Measurements from ENCODE around the gene PCDHGA12. TPM values are rescaled to one million over a fixed set of nuclear protein-coding genes. Genes with fewer than 3 reads are reported as not detected.

PCDHGA12 gene
- total RNA-seq, result 1 to 10 TPM in 1 of 3 donors, under 1 TPM in 2; 0.35 to 1.1 (median 0.75) TPM
- total RNA-seq (2013), result 0.81 TPM

DNA sequence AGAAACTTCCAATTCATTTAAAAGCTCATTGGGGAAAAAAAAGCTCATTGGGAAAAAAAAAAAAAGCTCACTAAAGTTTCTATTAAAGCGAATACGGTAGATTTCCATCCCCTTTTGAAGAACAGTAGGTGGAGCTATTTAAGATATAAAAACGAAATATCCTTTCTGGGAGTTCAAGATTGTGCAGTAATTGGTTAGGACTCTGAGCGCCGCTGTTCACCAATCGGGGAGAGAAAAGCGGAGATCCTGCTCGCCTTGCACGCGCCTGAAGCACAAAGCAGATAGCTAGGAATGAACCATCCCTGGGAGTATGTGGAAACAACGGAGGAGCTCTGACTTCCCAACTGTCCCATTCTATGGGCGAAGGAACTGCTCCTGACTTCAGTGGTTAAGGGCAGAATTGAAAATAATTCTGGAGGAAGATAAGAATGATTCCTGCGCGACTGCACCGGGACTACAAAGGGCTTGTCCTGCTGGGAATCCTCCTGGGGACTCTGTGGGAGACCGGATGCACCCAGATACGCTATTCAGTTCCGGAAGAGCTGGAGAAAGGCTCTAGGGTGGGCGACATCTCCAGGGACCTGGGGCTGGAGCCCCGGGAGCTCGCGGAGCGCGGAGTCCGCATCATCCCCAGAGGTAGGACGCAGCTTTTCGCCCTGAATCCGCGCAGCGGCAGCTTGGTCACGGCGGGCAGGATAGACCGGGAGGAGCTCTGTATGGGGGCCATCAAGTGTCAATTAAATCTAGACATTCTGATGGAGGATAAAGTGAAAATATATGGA is at the start of gene PCDHGA12:
Gene PCDHGA12, plus strand, starts transcription at position 176 of the 782 bp plus-strand sequence. Its CDS starts 253 bp downstream, at position 429.
- ATAC-seq, result peak; percentile 54 to 64 (median 60)
- Histone ChIP-seq H3K9me3 (ENCODE audit: control insufficient read depth, insufficient read depth, low read length) (peaks cover 24% of the 10 kb centered on the region), H3K27ac (ENCODE audit: low read length) (no peak within 1 kb of the TSS), H3K27me3 (ENCODE audit: control insufficient read depth, insufficient read depth, low read length) (peaks cover 66% of the 10 kb centered on the region), H3K36me3 (ENCODE audit: control insufficient read depth, insufficient read depth, low read length) (no peaks in the 10 kb centered on the region), H3K4me1 (ENCODE audit: control insufficient read depth, insufficient read depth, low read length) (peaks cover 15% of the 10 kb centered on the region), H3K4me3 (ENCODE audit: low read length) (peak within 1 kb of the TSS; percentile 7)
- H3K27ac Mint-ChIP-seq, result peak within 1 kb of the TSS in 1 of 2 donors; percentile 54
- peaks cover 34 to 43% of the 10 kb centered on the region in 2 donors for H3K27me3 Mint-ChIP-seq (ENCODE audit: low read depth in 2 of 2)
- peaks cover 3 to 14% of the 10 kb centered on the region in 2 donors for H3K9me3 Mint-ChIP-seq
- TF ChIP-seq, protein P1, sequence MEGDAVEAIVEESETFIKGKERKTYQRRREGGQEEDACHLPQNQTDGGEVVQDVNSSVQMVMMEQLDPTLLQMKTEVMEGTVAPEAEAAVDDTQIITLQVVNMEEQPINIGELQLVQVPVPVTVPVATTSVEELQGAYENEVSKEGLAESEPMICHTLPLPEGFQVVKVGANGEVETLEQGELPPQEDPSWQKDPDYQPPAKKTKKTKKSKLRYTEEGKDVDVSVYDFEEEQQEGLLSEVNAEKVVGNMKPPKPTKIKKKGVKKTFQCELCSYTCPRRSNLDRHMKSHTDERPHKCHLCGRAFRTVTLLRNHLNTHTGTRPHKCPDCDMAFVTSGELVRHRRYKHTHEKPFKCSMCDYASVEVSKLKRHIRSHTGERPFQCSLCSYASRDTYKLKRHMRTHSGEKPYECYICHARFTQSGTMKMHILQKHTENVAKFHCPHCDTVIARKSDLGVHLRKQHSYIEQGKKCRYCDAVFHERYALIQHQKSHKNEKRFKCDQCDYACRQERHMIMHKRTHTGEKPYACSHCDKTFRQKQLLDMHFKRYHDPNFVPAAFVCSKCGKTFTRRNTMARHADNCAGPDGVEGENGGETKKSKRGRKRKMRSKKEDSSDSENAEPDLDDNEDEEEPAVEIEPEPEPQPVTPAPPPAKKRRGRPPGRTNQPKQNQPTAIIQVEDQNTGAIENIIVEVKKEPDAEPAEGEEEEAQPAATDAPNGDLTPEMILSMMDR (IDR thresholded peaks at IDR 0.05), result peak; percentile 8
- intact Hi-C loops (cut with micrococcal nuclease), result no loop called here
- no peak for DNase-seq
- peaks cover 9% of the 10 kb centered on the region for H3K36me3 Mint-ChIP-seq
- WGBS (ENCODE audit: insufficient coverage), result 19% methylated on average over 33 of the region's 33 CpGs
- peak within 1 kb of the TSS; percentile 68 for H3K4me3 Mint-ChIP-seq
- peaks cover 8 to 16% of the 10 kb centered on the region in 2 donors for H3K4me1 Mint-ChIP-seq

- ATAC-seq (peak in 2 of 3 donors; percentile 46 to 50), DNase-seq (peak in 1 of 2 donors; percentile 12)
- intact Hi-C loops (cut with micrococcal nuclease), result no loop called here
- TF ChIP-seq, protein P1 (IDR thresholded peaks at IDR 0.05), result no peak
- Mint-ChIP-seq H3K4me1 (peaks cover 0 to 8% of the 10 kb centered on the region in 2 donors), H3K36me3 (no peaks in the 10 kb centered on the region), H3K27me3 (ENCODE audit: low read depth in 2 of 2) (peaks cover 63 to 80% of the 10 kb centered on the region in 2 donors), H3K27ac (no peak within 1 kb of the TSS), H3K9me3 (peaks cover 0 to 3% of the 10 kb centered on the region in 2 donors), H3K4me3 (peak within 1 kb of the TSS; percentile 28)
- Histone ChIP-seq H3K27me3 (ENCODE audit: control insufficient read depth, insufficient read depth, low read length) (peaks cover 48% of the 10 kb centered on the region), H3K4me3 (ENCODE audit: low read length) (peak within 1 kb of the TSS; percentile 9), H3K4me1 (ENCODE audit: control insufficient read depth, insufficient read depth, low read length) (peaks cover 4% of the 10 kb centered on the region), H3K36me3 (ENCODE audit: control insufficient read depth, insufficient read depth, low read length) (no peaks in the 10 kb centered on the region), H3K27ac (ENCODE audit: low read length) (no peak within 1 kb of the TSS), H3K9me3 (ENCODE audit: control insufficient read depth, insufficient read depth, low read length) (peaks cover 26% of the 10 kb centered on the region)
- 24% methylated on average over 37 of the region's 37 CpGs for WGBS (ENCODE audit: insufficient coverage)
These were observed 47.6 kb upstream of the PCDHGA12 start, which contains the start of gene PCDHGA7 for GRCh38 chr5:141382469-141383294. Gene PCDHGA7, plus strand, starts transcription at chr5:141382742. Its CDS starts 158 bp downstream, at chr5:141382900.

DNA sequence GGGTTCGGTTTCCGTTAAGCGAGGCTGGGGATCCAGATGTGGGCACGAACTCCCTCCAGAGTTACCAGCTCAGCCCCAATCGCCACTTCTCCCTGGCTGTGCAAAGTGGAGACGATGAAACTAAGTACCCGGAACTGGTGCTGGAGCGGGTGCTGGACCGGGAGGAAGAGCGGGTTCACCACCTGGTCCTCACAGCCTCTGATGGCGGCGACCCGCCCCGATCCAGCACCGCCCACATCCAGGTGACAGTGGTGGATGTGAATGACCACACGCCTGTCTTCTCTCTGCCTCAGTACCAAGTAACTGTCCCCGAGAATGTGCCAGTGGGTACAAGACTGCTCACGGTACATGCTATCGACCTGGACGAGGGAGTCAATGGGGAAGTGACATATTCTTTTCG is 47.0 kb upstream of the PCDHGA12 start:
- H3K27me3 ChIP-seq (ENCODE audit: control insufficient read depth, insufficient read depth, low read length), result peaks cover 50% of the 10 kb centered on the region
- TF ChIP-seq, protein P1 (IDR thresholded peaks at IDR 0.05), result no peak
- peaks cover 0 to 3% of the 10 kb centered on the region in 2 donors for H3K9me3 Mint-ChIP-seq
- intact Hi-C loops (cut with micrococcal nuclease), result no loop called here
- no peak overlapping the region for H3K4me3 ChIP-seq (ENCODE audit: low read length)
- H3K36me3 Mint-ChIP-seq, result no peaks in the 10 kb centered on the region
- peaks cover 0 to 8% of the 10 kb centered on the region in 2 donors for H3K4me1 Mint-ChIP-seq
- no peaks in the 10 kb centered on the region for H3K36me3 ChIP-seq (ENCODE audit: control insufficient read depth, insufficient read depth, low read length)
- no peak overlapping the region for H3K27ac ChIP-seq (ENCODE audit: low read length)
- DNase-seq (no peak), ATAC-seq (no peak)
- H3K27me3 Mint-ChIP-seq (ENCODE audit: low read depth in 2 of 2), result peaks cover 65 to 80% of the 10 kb centered on the region in 2 donors
- peaks cover 27% of the 10 kb centered on the region for H3K9me3 ChIP-seq (ENCODE audit: control insufficient read depth, insufficient read depth, low read length)
- no peak overlapping the region for H3K4me3 Mint-ChIP-seq
- peaks cover 4% of the 10 kb centered on the region for H3K4me1 ChIP-seq (ENCODE audit: control insufficient read depth, insufficient read depth, low read length)
- 43% methylated on average over 21 of the region's 21 CpGs for WGBS (ENCODE audit: insufficient coverage)
- no peak overlapping the region for H3K27ac Mint-ChIP-seq
